CD4-positive, CD25-positive, alpha-beta regulatory T cell (primary cell): ENCODE data around the gene SLC6A2. TPM values are rescaled to one million over a fixed set of nuclear protein-coding genes. Genes with fewer than 3 reads are reported as not detected.

ENCODE experiments used
- ATAC-seq, 2 donors: fragments of 150-1000 bp; cut with Tn5 transposase; one replicate each; pipeline ENCODE4 v1.10.0; 2021; ENCODE audit warnings: low read depth in 2 of 2, moderate number of reproducible peaks in 2 of 2, moderate library complexity in 1 of 2
- DNase-seq, 3 donors: peaks; one replicate each; pipeline versions ENCODE4 v3.0.0 to v3.0.0-alpha.2; 2012 to 2022; ENCODE audit warnings: mixed read lengths in 1 of 3
- H3K27ac ChIP-seq: one replicate; pipeline ENCODE4 v1.7.0; 2013; ENCODE audit warnings: mild to moderate bottlenecking, low read length; ENCODE audit not compliant: insufficient read depth, poor library complexity, severe bottlenecking
- H3K27me3 ChIP-seq: one replicate; pipeline ENCODE4 v1.7.0; 2013; ENCODE audit warnings: low read length; ENCODE audit not compliant: control insufficient read depth, insufficient read depth
- H3K36me3 ChIP-seq: one replicate; pipeline ENCODE4 v1.7.0; 2013; ENCODE audit warnings: mild to moderate bottlenecking, low read length, moderate library complexity; ENCODE audit not compliant: control insufficient read depth, insufficient read depth
- H3K4me1 ChIP-seq: 2 replicates; pipeline ENCODE4 v1.7.0; 2013; ENCODE audit warnings: mild to moderate bottlenecking, low read length; ENCODE audit not compliant: insufficient read depth, control insufficient read depth, poor library complexity, severe bottlenecking
- H3K4me3 ChIP-seq: one replicate; pipeline ENCODE4 v1.7.0; 2013; ENCODE audit warnings: low read depth, mild to moderate bottlenecking, low read length, moderate library complexity
- H3K9me3 ChIP-seq, 2 experiments: 1 replicate in 1 of 2; 2 replicates in 1 of 2; pipeline ENCODE4 v1.7.0; 2013; ENCODE audit warnings: low read length in 2 of 2, mild to moderate bottlenecking in 1 of 2, moderate library complexity in 1 of 2; ENCODE audit not compliant: control insufficient read depth in 2 of 2
- H3K27ac Mint-ChIP-seq, 3 donors: one replicate each; pipeline ENCODE4 v1.8.0; 2020 to 2022; ENCODE audit warnings: mild to moderate bottlenecking in 3 of 3, mixed read lengths in 3 of 3, moderate library complexity in 2 of 3
- H3K27me3 Mint-ChIP-seq: one replicate; pipeline ENCODE4 v1.8.0; 2022; ENCODE audit warnings: mild to moderate bottlenecking, mixed read lengths
- H3K36me3 Mint-ChIP-seq: one replicate; pipeline ENCODE4 v1.8.0; 2020; ENCODE audit warnings: mixed read lengths
- H3K4me1 Mint-ChIP-seq, 4 donors: one replicate each; pipeline ENCODE4 v1.8.0; 2020 to 2022; ENCODE audit warnings: mixed read lengths in 4 of 4, mild to moderate bottlenecking in 1 of 4
- H3K4me3 Mint-ChIP-seq, 4 donors: one replicate each; pipeline ENCODE4 v1.8.0; 2020 to 2022; ENCODE audit warnings: mild to moderate bottlenecking in 4 of 4, mixed read lengths in 4 of 4, moderate library complexity in 3 of 4
- H3K9me3 Mint-ChIP-seq, 7 donors: one replicate each; pipeline ENCODE4 v1.8.0; 2020 to 2022; ENCODE audit warnings: mixed read lengths in 7 of 7, mild to moderate bottlenecking in 3 of 7, moderate library complexity in 2 of 7
- polyA plus RNA-seq, 4 donors: library from polyadenylated mRNA; unstranded; fragments of 300-500 nt; fragmentation: Illumina TruSeq; gene quantifications; one replicate each; pipeline ENCODE4 v1.2.3, GENCODE V29; 2021
- total RNA-seq: library from RNA; stranded (reverse); gene quantifications from one replicate; pipeline ENCODE4 v1.2.3, GENCODE V29; 2022

The SLC6A2 gene
- total and polyA plus RNA-seq, 5 donors from 2014 or later, result not detected

DNA sequence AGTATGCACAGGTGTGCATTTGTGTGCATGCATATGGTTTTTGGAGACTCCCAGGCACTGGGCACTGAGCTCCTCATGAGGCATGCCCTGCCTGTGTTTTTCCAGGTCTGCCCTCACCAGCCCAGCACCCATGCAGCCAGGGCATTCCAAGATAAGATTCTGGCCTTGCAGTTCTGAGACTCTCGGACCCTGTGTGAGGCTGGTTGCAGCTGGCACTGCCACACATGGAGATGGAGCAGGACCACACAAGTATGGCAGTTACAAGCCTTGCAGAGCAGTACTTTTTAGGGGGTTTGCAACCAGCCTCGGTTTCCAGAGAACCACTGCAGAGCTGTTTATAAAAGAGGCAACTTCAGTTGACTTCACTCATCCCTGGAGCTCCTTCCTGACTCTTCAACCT, 10.2 kb downstream of the SLC6A2 start:
- Mint-ChIP-seq H3K4me1 (no peaks in the 10 kb centered on the region), H3K27ac (peak overlapping the region in 1 of 3 donors; percentile 61), H3K9me3 (peaks cover 0 to 6% (median 0%) of the 10 kb centered on the region in 7 donors), H3K27me3 (no peaks in the 10 kb centered on the region), H3K36me3 (no peaks in the 10 kb centered on the region), H3K4me3 (no peak overlapping the region)
- H3K27me3 ChIP-seq, result no peaks in the 10 kb centered on the region
- ATAC-seq (no peak), DNase-seq (no peak)
- no peak overlapping the region for H3K27ac ChIP-seq
- no peaks in the 10 kb centered on the region for H3K9me3 ChIP-seq
- H3K4me1 ChIP-seq, result no peaks in the 10 kb centered on the region
- H3K36me3 ChIP-seq, result no peaks in the 10 kb centered on the region
- H3K4me3 ChIP-seq, result no peak overlapping the region

GRCh38 chr16:55667753-55668152, 12.0 kb downstream of the SLC6A2 start:
- no peak overlapping the region for H3K4me3 Mint-ChIP-seq
- H3K27ac ChIP-seq, result no peak overlapping the region
- H3K9me3 Mint-ChIP-seq, result peaks cover 0 to 6% (median 0%) of the 10 kb centered on the region in 7 donors
- no peaks in the 10 kb centered on the region for H3K27me3 ChIP-seq
- no peaks in the 10 kb centered on the region for H3K4me1 ChIP-seq
- no peak overlapping the region for H3K27ac Mint-ChIP-seq
- H3K9me3 ChIP-seq, result no peaks in the 10 kb centered on the region
- ATAC-seq (no peak), DNase-seq (no peak)
- H3K27me3 Mint-ChIP-seq, result no peaks in the 10 kb centered on the region
- H3K4me3 ChIP-seq, result no peak overlapping the region
- H3K4me1 Mint-ChIP-seq, result no peaks in the 10 kb centered on the region
- no peaks in the 10 kb centered on the region for H3K36me3 ChIP-seq
- no peaks in the 10 kb centered on the region for H3K36me3 Mint-ChIP-seq

GRCh38 chr16:55668340-55669281, 12.8 kb downstream of the SLC6A2 start:
- no peaks in the 10 kb centered on the region for H3K4me1 Mint-ChIP-seq
- Histone ChIP-seq H3K36me3 (no peaks in the 10 kb centered on the region), H3K27me3 (no peaks in the 10 kb centered on the region), H3K9me3 (no peaks in the 10 kb centered on the region), H3K4me1 (no peaks in the 10 kb centered on the region), H3K27ac (no peak overlapping the region), H3K4me3 (no peak overlapping the region)
- no peak overlapping the region for H3K27ac Mint-ChIP-seq
- no peak for ATAC-seq
- no peaks in the 10 kb centered on the region for H3K36me3 Mint-ChIP-seq
- H3K27me3 Mint-ChIP-seq, result no peaks in the 10 kb centered on the region
- no peak for DNase-seq
- no peak overlapping the region for H3K4me3 Mint-ChIP-seq
- peaks cover 0 to 3% (median 0%) of the 10 kb centered on the region in 7 donors for H3K9me3 Mint-ChIP-seq

- DNase-seq (no peak), ATAC-seq (no peak)
- no peaks in the 10 kb centered on the region for H3K4me1 Mint-ChIP-seq
- H3K4me3 ChIP-seq, result no peak overlapping the region
- no peaks in the 10 kb centered on the region for H3K27me3 ChIP-seq
- H3K9me3 ChIP-seq, result no peaks in the 10 kb centered on the region
- H3K36me3 ChIP-seq, result no peaks in the 10 kb centered on the region
- no peaks in the 10 kb centered on the region for H3K36me3 Mint-ChIP-seq
- no peak overlapping the region for H3K27ac Mint-ChIP-seq
- no peak overlapping the region for H3K27ac ChIP-seq
- no peaks in the 10 kb centered on the region for H3K27me3 Mint-ChIP-seq
- no peaks in the 10 kb centered on the region for H3K4me1 ChIP-seq
- H3K9me3 Mint-ChIP-seq, result peaks cover 0 to 2% (median 0%) of the 10 kb centered on the region in 7 donors
- no peak overlapping the region for H3K4me3 Mint-ChIP-seq
These were observed 15.6 kb downstream of the SLC6A2 start for GRCh38 chr16:55671206-55671973.

DNA sequence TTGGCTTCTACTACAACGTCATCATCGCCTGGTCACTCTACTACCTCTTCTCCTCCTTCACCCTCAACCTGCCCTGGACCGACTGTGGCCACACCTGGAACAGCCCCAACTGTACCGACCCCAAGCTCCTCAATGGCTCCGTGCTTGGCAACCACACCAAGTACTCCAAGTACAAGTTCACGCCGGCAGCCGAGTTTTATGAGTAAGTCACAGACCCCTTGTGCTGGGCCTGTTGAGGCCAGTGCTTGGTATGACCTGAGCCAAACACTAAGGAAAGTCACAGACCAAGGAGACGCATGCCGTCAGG, 16.1 kb downstream of the SLC6A2 start:
- H3K27ac Mint-ChIP-seq, result no peak overlapping the region

GRCh38 chr16:55672471-55672870, 16.7 kb downstream of the SLC6A2 start:
- Histone ChIP-seq H3K4me3 (no peak overlapping the region), H3K4me1 (no peaks in the 10 kb centered on the region), H3K27me3 (no peaks in the 10 kb centered on the region), H3K27ac (no peak overlapping the region), H3K9me3 (no peaks in the 10 kb centered on the region), H3K36me3 (no peaks in the 10 kb centered on the region)
- Mint-ChIP-seq H3K4me3 (no peak overlapping the region), H3K36me3 (no peaks in the 10 kb centered on the region), H3K4me1 (no peaks in the 10 kb centered on the region), H3K9me3 (peaks cover 0 to 2% (median 0%) of the 10 kb centered on the region in 7 donors), H3K27ac (no peak overlapping the region), H3K27me3 (no peaks in the 10 kb centered on the region)
- no peak for ATAC-seq
- DNase-seq, result no peak

More for the DNA sequence above, 16.1 kb downstream of the SLC6A2 start:
- Histone ChIP-seq H3K36me3 (no peaks in the 10 kb centered on the region), H3K4me3 (no peak overlapping the region), H3K4me1 (no peaks in the 10 kb centered on the region), H3K9me3 (no peaks in the 10 kb centered on the region), H3K27me3 (no peaks in the 10 kb centered on the region), H3K27ac (no peak overlapping the region)
- no peak overlapping the region for H3K4me3 Mint-ChIP-seq
- no peaks in the 10 kb centered on the region for H3K27me3 Mint-ChIP-seq
- H3K4me1 Mint-ChIP-seq, result no peaks in the 10 kb centered on the region
- H3K36me3 Mint-ChIP-seq, result no peaks in the 10 kb centered on the region
- DNase-seq (no peak), ATAC-seq (no peak)
- peaks cover 0 to 2% (median 0%) of the 10 kb centered on the region in 7 donors for H3K9me3 Mint-ChIP-seq

- Histone ChIP-seq H3K4me1 (no peaks in the 10 kb centered on the region), H3K9me3 (no peaks in the 10 kb centered on the region), H3K4me3 (no peak overlapping the region), H3K36me3 (no peaks in the 10 kb centered on the region), H3K27ac (no peak overlapping the region), H3K27me3 (no peaks in the 10 kb centered on the region)
- H3K27ac Mint-ChIP-seq, result no peak overlapping the region
- no peaks in the 10 kb centered on the region for H3K36me3 Mint-ChIP-seq
- DNase-seq (no peak), ATAC-seq (no peak)
- H3K4me3 Mint-ChIP-seq, result no peak overlapping the region
- H3K9me3 Mint-ChIP-seq, result no peaks in the 10 kb centered on the region
- no peaks in the 10 kb centered on the region for H3K27me3 Mint-ChIP-seq
- no peaks in the 10 kb centered on the region for H3K4me1 Mint-ChIP-seq
These were observed 22.5 kb downstream of the SLC6A2 start for GRCh38 chr16:55678161-55678821.
